ENCODE results near the gene PNLIPRP2.

DNA sequence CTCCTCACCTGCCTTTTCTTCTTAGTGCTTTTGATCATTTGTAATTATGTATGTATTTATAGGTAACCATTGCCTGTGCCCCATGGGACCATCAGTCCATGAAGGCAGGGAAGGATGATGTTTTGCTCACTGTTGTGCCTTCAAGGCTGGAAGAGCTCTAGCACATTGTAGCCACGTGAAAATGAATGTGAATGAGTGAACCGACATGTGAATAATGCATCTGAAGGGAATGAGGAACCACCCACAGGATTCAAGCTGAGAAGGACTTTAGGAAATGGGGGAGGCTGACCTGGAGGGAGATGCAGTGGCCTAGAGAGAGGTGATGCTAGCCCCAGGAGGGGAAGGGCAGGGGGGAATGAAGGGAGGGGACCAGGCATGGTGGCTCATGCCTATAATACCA lies 6.0 kb upstream of the PNLIPRP2 start:
- TF ChIP-seq CTCF (IDR thresholded peaks at IDR 0.05) (no peak), ZBTB43 (CRISPR knock-in tag; IDR thresholded peaks at IDR 0.05) (no peak), MYBL2 (CRISPR knock-in tag; IDR thresholded peaks at IDR 0.05) (no peak), SP1 (CRISPR knock-in tag; conservative IDR thresholded peaks at IDR 0.05) (no peak), ZNF512 (CRISPR knock-in tag; IDR thresholded peaks at IDR 0.05; ENCODE audit: borderline replicate concordance) (no peak), SMAD3 (CRISPR knock-in tag; IDR thresholded peaks at IDR 0.05; ENCODE audit: borderline replicate concordance) (no peak), FOXJ3 (CRISPR knock-in tag; IDR thresholded peaks at IDR 0.05; ENCODE audit: borderline replicate concordance) (no peak), USF2 (CRISPR knock-in tag; IDR thresholded peaks at IDR 0.05) (no peak), MAX (CRISPR knock-in tag; IDR thresholded peaks at IDR 0.05) (no peak)
- TF ChIP-seq, protein P1, sequence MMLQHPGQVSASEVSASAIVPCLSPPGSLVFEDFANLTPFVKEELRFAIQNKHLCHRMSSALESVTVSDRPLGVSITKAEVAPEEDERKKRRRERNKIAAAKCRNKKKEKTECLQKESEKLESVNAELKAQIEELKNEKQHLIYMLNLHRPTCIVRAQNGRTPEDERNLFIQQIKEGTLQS (CRISPR knock-in tag; conservative IDR thresholded peaks at IDR 0.05): no peak
- TF ChIP-seq, protein P2, sequence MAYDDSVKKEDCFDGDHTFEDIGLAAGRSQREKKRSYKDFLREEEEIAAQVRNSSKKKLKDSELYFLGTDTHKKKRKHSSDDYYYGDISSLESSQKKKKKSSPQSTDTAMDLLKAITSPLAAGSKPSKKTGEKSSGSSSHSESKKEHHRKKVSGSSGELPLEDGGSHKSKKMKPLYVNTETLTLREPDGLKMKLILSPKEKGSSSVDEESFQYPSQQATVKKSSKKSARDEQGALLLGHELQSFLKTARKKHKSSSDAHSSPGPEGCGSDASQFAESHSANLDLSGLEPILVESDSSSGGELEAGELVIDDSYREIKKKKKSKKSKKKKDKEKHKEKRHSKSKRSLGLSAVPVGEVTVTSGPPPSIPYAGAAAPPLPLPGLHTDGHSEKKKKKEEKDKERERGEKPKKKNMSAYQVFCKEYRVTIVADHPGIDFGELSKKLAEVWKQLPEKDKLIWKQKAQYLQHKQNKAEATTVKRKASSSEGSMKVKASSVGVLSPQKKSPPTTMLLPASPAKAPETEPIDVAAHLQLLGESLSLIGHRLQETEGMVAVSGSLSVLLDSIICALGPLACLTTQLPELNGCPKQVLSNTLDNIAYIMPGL (CRISPR knock-in tag; IDR thresholded peaks at IDR 0.05): no peak
- TF ChIP-seq, protein P3, sequence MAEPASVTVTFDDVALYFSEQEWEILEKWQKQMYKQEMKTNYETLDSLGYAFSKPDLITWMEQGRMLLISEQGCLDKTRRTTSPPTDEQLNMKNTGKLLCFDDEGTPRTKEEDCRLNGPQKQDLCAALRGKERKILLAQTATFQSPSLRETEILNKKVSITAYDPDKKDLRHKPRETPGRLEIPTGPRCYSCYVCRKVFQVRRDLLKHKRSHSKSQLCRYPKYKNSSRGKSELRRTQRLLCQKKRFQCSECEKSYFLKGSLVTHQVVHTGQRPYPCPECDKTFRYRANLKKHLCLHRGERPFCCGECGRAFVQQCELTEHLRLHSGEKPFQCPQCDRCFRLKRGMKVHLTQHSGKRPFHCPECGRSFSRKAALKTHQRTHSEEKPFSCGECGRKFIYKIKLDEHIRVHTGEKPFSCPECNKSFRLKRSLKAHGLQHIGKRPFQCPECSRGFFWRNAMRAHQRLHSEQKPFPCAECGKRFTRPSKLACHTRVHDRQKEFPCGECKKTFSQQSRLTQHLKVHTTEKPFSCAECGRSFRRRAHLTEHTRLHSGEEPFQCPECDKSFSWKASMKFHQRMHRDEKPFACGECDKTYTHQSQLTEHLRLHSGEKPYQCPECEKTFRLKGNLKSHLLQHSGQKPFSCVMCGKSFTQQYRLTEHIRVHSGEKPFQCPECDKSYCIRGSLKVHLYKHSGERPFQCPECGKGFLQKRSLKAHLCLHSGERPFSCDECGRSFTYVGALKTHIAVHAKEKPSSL (CRISPR knock-in tag; conservative IDR thresholded peaks at IDR 0.05): no peak
